Right hindlimb (tissue), 1 donor: ENCODE measurements around the gene DUS4L.

Experiments
- DNase-seq: peaks from one replicate; pipeline ENCODE4 v3.0.0-alpha.2; 2018

Gene DUS4L

GRCh38 chr7:107580716-107581383 lies 17.1 kb downstream of the DUS4L start:
- DNase-seq: no peak

- DNase-seq: no peak
These were observed 17.7 kb downstream of the DUS4L start for GRCh38 chr7:107581387-107582013.

GRCh38 chr7:107582875-107583274 lies 19.1 kb downstream of the DUS4L start:
- no peak for DNase-seq

- no peak for DNase-seq
These were observed 20.9 kb downstream of the DUS4L start for GRCh38 chr7:107584716-107585115.

- DNase-seq: no peak
These were observed 24.9 kb downstream of the DUS4L start for GRCh38 chr7:107588529-107589130.

DNA sequence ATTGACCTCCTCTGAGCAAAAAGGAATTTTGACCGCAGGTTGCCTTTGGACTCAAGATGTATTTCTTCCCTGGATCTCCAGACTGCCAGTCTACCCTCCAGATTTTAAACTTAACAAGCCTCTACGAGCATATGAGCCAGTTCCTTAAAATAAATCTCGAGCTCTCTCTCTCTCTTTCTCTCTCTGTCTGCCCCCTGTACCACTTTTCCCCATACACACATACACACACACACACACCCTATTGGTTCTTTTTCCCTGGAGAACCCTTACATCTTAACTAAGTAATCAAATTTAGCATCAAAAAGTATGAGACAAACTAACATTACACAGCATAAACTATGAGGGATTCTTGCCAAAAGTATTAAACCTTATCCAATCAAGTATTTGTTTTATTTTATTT lies 27.6 kb downstream of the DUS4L start:
- no peak for DNase-seq

DNA sequence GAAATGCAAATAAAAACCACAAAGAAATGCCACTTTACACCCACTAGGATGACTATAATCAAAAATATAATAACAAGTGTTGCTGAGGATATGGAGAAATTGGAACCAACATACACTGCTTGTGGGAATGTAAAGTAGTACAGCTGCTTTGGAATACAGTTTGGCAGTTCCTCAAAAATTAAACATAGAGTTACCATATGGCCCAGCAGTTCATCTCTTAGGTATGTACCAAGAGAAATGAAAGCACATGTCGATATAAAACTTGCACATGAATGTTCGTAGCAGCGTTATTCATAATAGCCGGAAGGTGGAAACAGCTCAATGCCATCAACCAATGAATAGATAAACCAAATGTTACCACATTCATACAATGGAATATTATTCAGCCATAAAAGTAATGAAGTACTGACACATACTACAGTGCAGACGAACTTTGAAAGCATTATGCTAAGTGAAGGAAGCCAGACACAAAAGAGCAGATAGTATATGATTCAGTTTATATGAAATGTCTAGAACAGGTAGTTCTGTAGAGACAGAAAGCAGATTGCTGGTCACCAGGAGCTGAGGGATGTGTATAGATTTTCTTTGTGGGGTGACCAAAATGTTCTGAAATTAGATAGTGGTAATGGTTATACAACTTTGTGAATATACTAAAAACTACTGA lies 28.7 kb downstream of the DUS4L start:
- no peak for DNase-seq

DNA sequence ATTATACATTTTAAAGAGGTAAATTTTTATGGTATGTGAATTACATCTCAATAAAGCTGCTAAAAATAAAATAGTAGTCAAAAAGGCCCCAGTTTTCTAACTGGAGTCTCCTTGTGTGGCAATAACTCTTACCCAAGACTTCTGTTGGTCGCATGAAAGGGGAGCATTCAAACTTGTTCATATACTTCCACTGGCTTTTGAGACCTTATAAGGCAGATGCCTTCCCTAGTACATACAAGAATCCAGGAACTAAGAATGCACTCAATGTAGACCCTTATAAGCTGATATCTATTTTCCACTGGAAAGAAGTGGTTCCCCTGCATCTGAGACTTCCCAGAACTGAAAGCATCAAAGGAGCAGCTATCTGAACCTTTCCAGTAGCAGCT lies 29.2 kb downstream of the DUS4L start:
- DNase-seq: no peak

DNA sequence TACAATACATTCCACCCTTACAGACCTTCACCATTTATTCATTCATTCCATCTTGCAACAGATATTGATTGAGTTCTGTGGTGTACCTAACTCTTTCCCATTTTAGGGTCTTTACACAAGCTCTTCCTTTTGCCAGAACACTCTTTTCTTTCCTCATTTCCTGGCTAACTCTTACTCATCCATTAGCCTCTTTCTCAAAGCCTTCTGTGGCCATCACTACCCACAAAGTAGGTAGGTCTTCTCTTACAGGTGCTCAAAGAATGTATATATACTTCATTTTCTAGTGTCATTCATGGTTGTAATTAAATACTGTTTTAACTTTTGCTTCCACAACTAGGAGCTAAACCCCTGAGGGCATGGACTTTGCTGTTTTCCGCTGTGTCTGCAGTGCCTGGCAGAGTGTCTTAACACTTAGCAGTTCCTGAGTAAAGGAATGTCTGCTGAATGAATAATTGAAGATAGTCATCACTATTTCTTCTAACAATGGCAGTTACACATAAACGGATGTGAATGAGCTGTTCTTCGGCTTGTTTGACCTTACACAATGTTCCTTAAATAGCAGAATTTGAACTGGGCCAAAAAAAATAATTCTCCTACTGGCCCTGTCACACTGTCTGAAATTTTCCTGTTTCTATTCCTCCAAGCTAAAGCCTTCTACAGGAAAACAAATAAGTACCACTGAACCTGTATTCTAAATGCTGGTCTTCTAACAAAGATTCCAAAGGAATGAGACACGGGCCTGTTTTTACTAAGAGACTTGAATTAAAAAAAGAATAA lies 31.4 kb downstream of the DUS4L start:
- DNase-seq: no peak

DNA sequence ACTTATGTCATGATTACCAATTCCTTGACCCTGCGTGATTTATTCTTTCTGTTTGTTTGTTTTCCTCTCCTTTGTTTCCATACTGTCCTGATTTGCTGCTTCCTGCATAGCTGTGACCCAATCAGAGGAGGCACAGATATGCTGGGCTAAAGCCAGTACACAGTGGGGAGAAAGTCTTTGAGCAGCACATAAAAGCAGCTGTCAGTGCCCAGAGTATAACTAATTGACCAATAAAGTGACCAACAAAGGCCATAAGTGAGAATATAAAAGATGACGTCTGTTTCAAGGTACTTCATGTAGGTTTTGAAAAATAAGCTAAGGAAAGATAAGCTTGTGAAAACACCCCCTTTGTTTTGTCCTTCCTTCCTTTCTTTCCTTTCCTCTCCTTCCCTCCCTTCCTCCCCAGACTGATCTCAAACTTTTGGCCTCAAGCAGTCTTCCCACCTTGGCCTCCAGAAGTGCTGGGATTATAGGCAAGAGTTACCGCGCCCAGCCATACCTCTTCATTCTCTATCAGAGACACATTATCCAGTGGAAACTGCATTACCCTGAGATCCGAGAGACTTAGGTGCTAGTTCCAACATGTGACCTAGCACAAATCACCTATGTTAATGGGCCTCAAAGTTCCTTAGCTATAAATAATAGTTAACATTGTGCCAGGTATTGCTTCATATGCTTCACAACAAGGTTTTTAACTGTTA lies 33.3 kb downstream of the DUS4L start:
- DNase-seq: no peak

- no peak for DNase-seq
These were observed 33.8 kb downstream of the DUS4L start for GRCh38 chr7:107597582-107597916.

GRCh38 chr7:107597953-107598352 lies 34.2 kb downstream of the DUS4L start:
- no peak for DNase-seq

DNA sequence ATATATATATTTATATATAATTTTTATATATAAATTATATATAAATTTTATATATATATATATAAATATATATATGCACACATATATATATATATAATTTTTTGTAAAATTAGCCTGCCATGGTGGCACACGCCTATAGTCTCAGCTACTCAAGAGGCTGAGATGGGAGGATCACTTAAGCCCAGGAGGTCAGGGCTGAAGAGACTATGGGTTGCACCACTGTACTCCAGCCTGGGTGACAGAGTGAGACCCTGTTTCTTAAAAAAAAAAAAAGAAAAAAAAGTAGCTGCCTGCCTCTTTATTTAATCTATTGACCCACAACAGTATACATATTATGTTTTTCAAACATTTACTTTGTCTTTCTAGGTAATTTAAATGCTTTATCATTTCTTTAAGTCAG lies 35.5 kb downstream of the DUS4L start:
- DNase-seq: no peak

DNA sequence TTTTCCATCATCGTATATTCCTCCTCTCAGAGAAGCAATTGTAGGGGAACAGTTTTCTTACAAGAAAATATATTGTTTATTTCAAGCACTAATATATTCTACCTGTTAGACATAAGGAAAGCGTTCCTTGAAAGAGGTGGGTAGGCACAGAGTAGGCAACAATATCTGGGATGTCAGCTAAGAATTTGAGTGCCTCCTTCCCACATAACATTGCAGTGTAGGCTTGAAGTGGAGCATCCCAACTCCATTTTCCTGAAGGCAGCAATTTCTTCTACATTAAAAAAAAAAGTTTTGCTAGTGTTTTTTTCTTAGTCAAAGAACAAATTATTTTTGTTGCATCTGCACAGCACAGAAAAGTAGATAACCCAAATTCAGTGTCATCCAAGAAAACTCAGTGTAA lies 37.0 kb downstream of the DUS4L start:
- DNase-seq: no peak

DNA sequence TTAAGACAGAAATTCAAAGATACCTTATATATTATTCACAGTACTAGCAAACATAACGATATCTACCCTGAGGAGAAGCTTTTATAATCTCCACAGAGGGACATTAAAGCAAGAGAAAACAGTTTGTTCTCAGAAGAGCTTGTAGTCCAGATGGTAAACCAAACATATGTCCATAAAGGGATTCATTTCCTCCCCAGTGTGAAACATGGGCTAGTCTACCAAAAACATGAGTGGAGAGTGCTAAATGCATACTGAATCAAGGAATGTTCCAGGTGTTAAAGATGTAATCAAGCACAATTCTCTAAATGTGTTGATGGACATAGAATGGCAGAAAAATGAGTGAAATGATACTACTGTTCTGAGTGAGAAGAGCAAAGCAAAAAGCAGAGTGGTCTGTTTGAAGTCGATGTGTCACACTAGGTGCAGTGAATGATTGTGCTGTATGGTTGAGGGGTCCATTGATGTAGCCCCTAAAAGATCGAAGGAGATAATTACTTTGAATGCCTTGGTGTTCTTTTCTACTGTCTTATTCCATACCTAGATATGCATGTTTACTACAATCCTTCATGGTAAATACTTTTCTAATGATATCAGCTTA lies 41.5 kb downstream of the DUS4L start:
- DNase-seq: no peak

GRCh38 chr7:107606303-107606702 lies 42.5 kb downstream of the DUS4L start:
- no peak for DNase-seq

DNA sequence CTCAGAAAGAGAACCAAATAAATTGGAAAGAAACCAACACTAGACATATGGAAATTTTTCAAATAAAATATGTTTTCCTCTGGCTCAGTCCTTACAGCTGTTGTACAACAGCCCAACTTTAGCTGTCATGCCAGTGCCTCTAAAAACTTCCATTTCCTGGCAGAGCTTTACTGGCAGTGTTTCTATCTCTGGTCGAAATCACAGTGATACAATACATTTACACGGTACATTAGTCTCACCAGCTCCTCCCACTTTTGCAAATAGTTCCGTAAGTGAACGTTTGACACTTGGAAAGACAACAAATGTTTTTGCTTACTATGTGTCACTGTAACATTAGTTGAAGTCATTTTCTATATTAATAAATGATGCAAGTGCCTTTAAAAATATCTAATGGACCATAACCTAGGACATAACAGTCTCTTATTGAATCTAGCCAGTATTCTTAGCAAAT lies 46.1 kb downstream of the DUS4L start:
- no peak for DNase-seq

DNA sequence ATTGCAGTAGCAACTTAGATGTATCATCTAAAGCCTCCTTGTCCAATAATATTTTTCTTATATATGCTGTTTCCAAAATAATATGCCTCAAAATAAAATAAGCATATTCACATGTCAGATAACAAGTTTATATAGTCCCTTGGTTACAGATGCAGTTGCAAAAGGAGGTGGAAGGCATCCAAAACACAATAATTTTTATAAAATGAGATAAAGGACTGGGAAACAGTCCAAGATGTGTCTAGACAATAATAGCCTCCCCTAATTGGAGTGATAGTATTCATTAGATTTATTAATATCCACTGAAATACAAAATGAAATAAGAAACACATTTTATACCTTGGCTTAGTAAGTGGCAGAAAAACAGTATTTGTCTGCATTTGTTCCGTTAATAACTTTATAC lies 46.6 kb downstream of the DUS4L start:
- no peak for DNase-seq

GRCh38 chr7:107613439-107613838 lies 49.7 kb downstream of the DUS4L start:
- no peak for DNase-seq

DNA sequence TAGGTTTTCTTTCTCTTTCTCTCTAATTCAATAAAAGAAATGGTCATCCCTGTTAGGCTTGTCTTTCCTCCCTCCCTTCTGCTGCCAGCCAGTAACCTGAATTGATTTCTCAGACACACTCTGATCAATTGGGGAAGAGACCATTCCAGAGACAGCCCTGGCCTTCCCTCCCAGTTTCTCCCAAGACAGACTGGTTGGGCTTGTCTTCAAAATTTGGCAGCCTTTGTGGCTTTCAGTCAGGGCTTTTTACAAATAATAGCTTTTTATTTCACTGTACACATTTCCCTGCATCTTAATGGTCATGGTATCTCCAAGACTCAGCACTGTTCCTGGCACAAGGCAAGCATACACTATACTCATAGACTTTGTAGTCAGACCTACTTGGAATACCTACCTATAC lies 50.2 kb downstream of the DUS4L start:
- DNase-seq: no peak

DNA sequence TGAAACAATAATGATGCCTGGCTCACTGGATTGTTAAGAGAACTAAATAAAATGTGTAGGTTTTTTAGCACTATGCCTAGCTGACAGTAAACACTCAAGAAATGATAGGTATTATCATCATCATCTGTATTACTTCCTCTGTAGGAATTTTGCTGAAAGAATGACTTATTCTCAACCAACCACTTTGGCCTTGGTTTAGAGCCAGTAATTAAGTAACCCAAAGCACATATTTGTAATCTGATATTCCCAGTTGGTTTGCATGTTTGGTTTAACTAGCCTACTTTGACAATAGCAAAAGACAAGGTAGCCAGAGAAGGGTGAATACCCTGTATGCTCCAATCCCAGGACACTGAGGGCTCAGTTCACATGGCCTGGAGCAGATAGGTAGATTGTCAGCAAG lies 50.7 kb downstream of the DUS4L start:
- no peak for DNase-seq
